ENCODE data around the gene AWAT1.

- TF ChIP-seq CTCF (conservative IDR thresholded peaks at IDR 0.05): no peak
- TF ChIP-seq EZH2 (IDR thresholded peaks at IDR 0.05; ENCODE audit: low read depth): no peak
Observed at GRCh38 chrX:70244881-70245280, 10.4 kb downstream of the AWAT1 start.

Data from PC-9 (cell line).